Neural progenitor cell (in vitro differentiated cells): ENCODE measurements around the gene RAPH1.

Source experiments
- CTCF ChIP-seq: fragments of 200-600 bp; sonication (generic); IDR thresholded peaks from 2 replicates; pipeline ENCODE4 v1.5.1; 2017; ENCODE audit warnings: antibody characterized with exemption, mild to moderate bottlenecking
- EZH2 ChIP-seq: fragments of 200-600 bp; sonication (generic); IDR thresholded peaks from 2 replicates; pipeline ENCODE4 v1.6.1; 2017; ENCODE audit warnings: antibody characterized with exemption, mild to moderate bottlenecking, moderate library complexity

- no peak for TF ChIP-seq EZH2
- TF ChIP-seq CTCF = no peak
These were observed 121.3 kb downstream of the RAPH1 start for GRCh38 chr2:203413796-203414195.
